Measurements from ENCODE around the gene RHOF. TPM values are rescaled to one million over a fixed set of nuclear protein-coding genes. Genes with fewer than 3 reads are reported as not detected.
A peak's percentile ranks its signal among the peaks of the same experiment; 100 is the strongest.
"Not testable (repeated sequence)": the region's sequence is repeated elsewhere in the genome, so short reads cannot be mapped to it uniquely, and the experiment has no call there.

The RHOF gene
- total RNA-seq, 1 donor from 2014 or later, result 20.9 TPM

GRCh38 chr12:121764808-121765207 is 28.7 kb downstream of the RHOF start:
- intact Hi-C loops (cut with DNase I), result no loop called here
- DNase-seq (ENCODE audit: low spot score), result no peak

- intact Hi-C loops (cut with DNase I), result no loop called here
- no peak for DNase-seq (ENCODE audit: low spot score)
These were observed 31.2 kb downstream of the RHOF start for GRCh38 chr12:121762269-121762668.

- intact Hi-C loops (cut with DNase I); DNase-seq (ENCODE audit: low spot score): not testable (repeated sequence)
These were observed 35.0 kb downstream of the RHOF start for GRCh38 chr12:121758536-121758935.

- no peak for DNase-seq (ENCODE audit: low spot score)
- intact Hi-C loops (cut with DNase I), result no loop called here
These were observed 37.9 kb downstream of the RHOF start for GRCh38 chr12:121755591-121755990.

GRCh38 chr12:121754836-121755235 is 38.7 kb downstream of the RHOF start:
- no peak for DNase-seq (ENCODE audit: low spot score)
- intact Hi-C loops (cut with DNase I), result loop anchor here (5.0 kb wide), 1 partner anchor 43 kb away; the partner anchor contains the start of gene TMEM120B

- intact Hi-C loops (cut with DNase I), result loop anchor here (5.0 kb wide), 1 partner anchor 42 kb away; the partner anchor contains the start of gene TMEM120B
- peak; percentile 81 for DNase-seq (ENCODE audit: low spot score)
These were observed 39.6 kb downstream of the RHOF start for GRCh38 chr12:121753844-121754264.

GRCh38 chr12:121751749-121752351 is 41.6 kb downstream of the RHOF start:
- no peak for DNase-seq (ENCODE audit: low spot score)
- intact Hi-C loops (cut with DNase I), result loop anchor here (5.0 kb wide), 1 partner anchor 40 kb away; the partner anchor contains the start of gene TMEM120B

- intact Hi-C loops (cut with DNase I), result loop anchor here (5.0 kb wide), 1 partner anchor 39 kb away; the partner anchor contains the start of gene TMEM120B
- no peak for DNase-seq (ENCODE audit: low spot score)
These were observed 42.5 kb downstream of the RHOF start for GRCh38 chr12:121751034-121751433.

GRCh38 chr12:121750507-121750955 is 43.0 kb downstream of the RHOF start:
- intact Hi-C loops (cut with DNase I), result loop anchor here (5.0 kb wide), 1 partner anchor 38 kb away; the partner anchor contains the start of gene TMEM120B
- no peak for DNase-seq (ENCODE audit: low spot score)

GRCh38 chr12:121749267-121749666 is 44.2 kb downstream of the RHOF start:
- intact Hi-C loops (cut with DNase I), result no loop called here
- no peak for DNase-seq (ENCODE audit: low spot score)

- intact Hi-C loops (cut with DNase I), result no loop called here
- no peak for DNase-seq (ENCODE audit: low spot score)
These were observed 44.8 kb downstream of the RHOF start for GRCh38 chr12:121748571-121749265.

GRCh38 chr12:121748218-121748570 is 45.3 kb downstream of the RHOF start:
- intact Hi-C loops (cut with DNase I), result no loop called here
- no peak for DNase-seq (ENCODE audit: low spot score)

GRCh38 chr12:121745545-121745944 is 47.9 kb downstream of the RHOF start:
- DNase-seq (ENCODE audit: low spot score); intact Hi-C loops (cut with DNase I): not testable (repeated sequence)

GRCh38 chr12:121741743-121742142 is 51.7 kb downstream of the RHOF start:
- intact Hi-C loops (cut with DNase I), result no loop called here
- DNase-seq (ENCODE audit: low spot score), result no peak

GRCh38 chr12:121740847-121741246 is 52.6 kb downstream of the RHOF start:
- intact Hi-C loops (cut with DNase I), result no loop called here
- no peak for DNase-seq (ENCODE audit: low spot score)

GRCh38 chr12:121738340-121738858 is 55.1 kb downstream of the RHOF start:
- DNase-seq (ENCODE audit: low spot score), result no peak
- intact Hi-C loops (cut with DNase I), result no loop called here

- DNase-seq (ENCODE audit: low spot score), result no peak
- intact Hi-C loops (cut with DNase I), result no loop called here
These were observed 59.6 kb downstream of the RHOF start for GRCh38 chr12:121733849-121734248.

- intact Hi-C loops (cut with DNase I), result no loop called here
- no peak for DNase-seq (ENCODE audit: low spot score)
These were observed 62.0 kb downstream of the RHOF start for GRCh38 chr12:121731473-121731872.

- intact Hi-C loops (cut with DNase I), result no loop called here
- DNase-seq (ENCODE audit: low spot score), result no peak
These were observed 64.5 kb downstream of the RHOF start for GRCh38 chr12:121729021-121729420.
